GM21526 (cell line): Measurements from ENCODE around the gene ADRM1.

Experiments
- ATAC-seq: cut with Tn5 transposase; IDR thresholded peaks from one replicate; pipeline ENCODE4 v1.9.1; 2021; ENCODE audit warnings: moderate library complexity; ENCODE audit not compliant: unreplicated experiment, low FRiP score

ADRM1 gene

DNA sequence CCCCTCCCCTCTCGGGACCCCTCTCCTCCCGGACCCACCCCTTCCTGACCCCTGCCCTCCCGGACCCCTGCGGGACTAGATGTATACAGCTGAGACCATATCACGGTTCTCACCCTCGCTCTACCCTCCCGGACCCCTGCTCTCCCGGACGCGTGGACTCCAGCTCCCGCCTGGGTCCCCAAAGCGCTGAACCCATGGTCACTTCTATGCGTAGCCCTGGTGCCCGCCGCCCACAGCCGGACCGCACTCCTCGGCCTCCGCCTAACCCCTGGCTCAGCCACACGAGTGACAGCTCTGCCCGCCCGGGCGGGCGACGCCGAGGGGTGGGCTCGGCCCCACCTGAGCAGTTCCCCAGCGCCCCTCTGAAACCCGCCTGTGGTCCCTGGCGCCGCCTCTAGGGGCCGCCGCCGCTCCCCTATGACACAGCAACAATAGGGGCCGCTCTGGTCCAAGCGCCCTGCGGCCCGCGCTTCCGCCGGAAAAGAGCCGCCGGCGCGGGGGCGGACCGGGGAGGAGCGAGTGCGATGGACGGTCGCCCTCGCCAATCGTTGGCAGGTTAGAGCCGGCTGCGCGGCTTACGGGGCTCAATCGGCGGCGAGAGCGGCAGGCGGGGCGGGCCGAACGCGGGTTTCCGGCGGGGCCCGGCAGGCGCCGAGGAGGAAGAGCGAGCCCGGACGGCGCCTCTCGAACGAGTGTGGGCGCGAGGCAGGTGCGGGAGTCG, at the start of gene ADRM1:
Gene ADRM1, plus strand, starts transcription at position 657 of the 721 bp plus-strand sequence. CDS start 572 bp downstream, outside the sequence.
- ATAC-seq, result peak; percentile 77

GRCh38 chr20:62253398-62253797, 49.4 kb upstream of the ADRM1 start:
- no peak for ATAC-seq

DNA sequence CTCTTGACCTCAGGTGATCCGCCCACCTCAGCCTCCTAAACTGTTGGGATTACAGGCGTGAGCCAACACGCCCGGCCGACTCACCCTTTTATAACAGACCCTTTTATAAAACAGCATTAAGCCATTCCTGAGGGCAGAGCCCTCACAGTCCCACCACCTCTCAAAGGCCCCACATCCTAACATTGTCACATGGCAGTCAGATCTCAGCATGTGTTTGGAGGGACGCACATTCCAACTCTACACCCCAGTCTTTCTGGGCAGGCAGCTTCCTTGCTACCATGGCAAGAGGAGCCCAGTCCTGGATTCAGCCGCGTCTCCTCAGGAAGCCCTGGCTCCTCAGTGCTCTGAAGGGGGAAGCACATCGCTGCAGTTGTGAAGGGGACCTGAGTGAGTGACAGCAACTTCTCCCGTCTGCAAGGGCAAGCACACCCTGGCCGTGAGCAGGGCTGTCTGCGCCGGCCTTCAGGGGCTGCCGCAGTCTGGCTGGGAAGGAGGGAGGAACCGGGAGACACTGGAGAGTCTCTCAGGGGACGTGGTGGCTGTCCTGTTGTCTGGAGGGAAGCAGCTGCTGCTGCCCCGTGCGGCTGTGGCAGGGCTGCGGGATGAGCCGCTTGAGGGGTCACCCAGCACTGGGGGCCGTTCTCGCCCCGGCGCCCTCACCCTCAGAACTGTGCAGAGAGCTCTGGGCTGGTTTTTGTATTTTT, 48.6 kb upstream of the ADRM1 start:
- no peak for ATAC-seq

DNA sequence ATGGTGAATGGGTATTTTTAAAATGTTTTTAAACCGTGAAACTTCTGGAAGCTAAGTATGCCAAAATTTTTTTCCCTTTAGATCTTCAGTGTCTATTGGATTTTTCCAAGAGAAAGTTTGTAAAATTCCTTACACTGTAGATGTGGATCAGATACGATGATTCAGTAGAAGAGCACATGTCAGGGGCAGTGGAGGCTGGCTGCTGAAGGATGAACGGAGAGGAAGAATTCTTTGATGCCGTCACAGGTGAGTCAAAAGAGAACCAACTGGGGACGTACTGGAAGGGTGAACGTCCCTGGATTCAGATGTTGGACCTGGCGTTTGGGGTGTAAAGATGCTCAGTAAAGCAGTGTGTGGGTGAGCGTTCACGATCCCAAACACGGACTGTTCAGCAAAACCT, 46.8 kb upstream of the ADRM1 start:
- ATAC-seq, result no peak

- no peak for ATAC-seq
Observed at GRCh38 chr20:62258499-62259293, 44.1 kb upstream of the ADRM1 start.

DNA sequence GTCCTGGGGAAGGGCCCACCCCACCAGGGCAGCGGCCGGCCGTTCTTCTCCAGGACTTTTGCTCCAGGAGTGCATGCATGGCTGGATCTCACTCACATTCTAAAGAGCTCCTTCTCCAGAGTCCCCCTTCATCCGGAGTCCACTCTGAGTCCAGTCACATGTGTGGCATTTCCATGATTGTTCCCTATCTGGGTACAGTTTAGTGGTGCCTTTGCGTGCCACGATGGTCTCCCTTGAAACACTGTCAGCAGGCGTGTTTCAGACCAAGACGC, 43.6 kb upstream of the ADRM1 start:
- no peak for ATAC-seq

DNA sequence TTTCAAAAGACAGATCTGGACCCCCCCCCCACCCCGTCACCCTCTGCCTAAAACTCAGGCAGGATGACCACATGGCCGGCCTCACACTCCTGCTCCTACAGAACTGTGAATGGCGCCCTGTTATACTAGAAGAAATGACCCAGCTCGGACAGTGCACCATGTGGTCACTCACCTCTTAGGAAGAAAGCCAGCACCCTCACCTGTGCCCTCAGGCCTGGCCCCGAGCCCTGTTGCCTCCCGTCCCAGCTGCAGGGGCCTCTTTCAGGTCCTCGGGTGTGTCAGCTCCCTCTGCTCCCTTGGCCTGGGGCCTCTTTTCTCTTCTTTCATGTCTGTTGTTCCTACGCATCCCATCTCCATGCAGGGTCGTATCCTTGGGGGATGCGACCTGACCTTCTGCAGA, 40.7 kb upstream of the ADRM1 start:
- no peak for ATAC-seq

DNA sequence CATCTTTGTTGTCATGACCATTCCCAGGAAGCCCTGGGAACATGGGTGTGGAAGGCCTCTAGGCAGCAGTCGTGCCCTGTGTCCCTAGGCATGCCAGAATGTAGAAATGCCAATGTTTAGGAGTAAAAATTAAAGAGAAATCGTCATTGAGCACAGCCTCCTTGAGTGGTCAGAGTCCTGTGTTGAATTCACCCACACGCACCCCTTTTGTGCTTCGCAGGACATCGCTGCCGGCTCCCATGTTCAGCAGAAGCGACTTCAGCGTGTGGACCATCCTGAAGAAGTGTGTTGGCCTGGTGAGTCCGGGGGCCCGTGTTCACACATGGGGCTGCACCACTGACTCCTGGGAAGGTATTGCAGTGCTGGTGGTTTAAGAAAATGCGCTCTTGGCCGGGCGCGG, 39.4 kb upstream of the ADRM1 start:
- ATAC-seq, result no peak

DNA sequence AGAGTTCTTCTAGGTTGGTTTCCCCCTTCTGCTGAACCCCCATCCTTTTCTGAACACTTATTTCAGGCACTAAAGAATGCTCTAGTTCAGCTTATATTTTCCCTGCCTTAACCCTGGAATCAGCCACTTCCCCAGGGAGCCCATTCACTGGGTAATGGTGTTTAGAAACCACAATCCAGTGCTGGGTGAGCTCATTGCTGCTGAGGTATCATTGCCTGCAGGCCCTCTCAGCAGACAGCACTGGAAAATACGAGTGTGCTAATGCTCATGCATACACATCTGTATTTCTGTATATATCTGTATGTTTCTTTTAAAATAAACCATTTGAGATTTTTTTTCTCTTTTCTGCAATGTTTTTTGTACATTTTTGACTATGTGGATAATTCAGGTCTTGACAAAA, 37.4 kb upstream of the ADRM1 start:
- ATAC-seq, result no peak

GRCh38 chr20:62266340-62266739, 36.5 kb upstream of the ADRM1 start:
- ATAC-seq, result no peak

- no peak for ATAC-seq
Observed at GRCh38 chr20:62266851-62267250, 35.9 kb upstream of the ADRM1 start.

- no peak for ATAC-seq
Observed at GRCh38 chr20:62267543-62267942, 35.3 kb upstream of the ADRM1 start.

GRCh38 chr20:62268228-62268900, 34.4 kb upstream of the ADRM1 start:
- no peak for ATAC-seq

GRCh38 chr20:62269378-62269777, 33.4 kb upstream of the ADRM1 start:
- no peak for ATAC-seq

DNA sequence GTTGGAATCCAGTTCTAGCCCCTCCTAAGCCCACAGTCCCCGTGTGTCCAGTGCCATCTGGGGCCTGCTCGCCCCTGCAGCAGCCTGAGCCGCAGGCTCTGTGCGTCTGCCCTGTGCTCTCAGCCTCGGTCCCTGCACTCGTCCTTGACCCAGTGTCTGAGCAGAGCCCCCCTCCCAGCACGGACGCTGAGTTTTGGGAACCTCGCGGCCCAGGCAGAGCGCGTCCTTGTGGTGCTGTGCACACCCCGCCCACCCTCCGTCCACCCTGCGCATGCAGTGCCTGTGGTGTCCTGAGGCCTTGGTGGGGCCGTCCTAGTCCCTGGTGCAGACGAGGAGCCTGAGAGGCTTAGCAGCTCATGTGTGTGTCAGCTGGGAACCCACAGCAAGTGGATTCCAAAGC, 32.9 kb upstream of the ADRM1 start:
- no peak for ATAC-seq

GRCh38 chr20:62272200-62272599, 30.6 kb upstream of the ADRM1 start:
- no peak for ATAC-seq

DNA sequence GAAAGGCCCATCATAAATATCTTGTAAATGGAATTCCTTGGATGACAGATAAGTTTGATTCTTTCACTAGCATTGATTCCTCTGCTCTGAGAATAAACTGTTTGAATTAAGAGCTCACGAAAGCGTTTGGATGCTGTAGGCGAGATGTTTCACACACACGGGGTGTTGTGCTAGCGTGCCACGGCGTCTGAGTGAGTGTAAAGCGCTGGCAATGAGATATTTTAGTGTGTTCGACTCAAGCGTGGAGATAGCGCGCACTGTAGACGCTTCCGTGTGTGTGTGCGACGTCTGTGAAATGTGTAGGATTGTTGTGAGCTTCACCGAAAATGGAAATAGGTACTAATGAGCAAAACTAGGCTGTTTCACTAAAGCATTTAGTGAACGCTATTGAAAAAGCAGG, 29.4 kb upstream of the ADRM1 start:
- no peak for ATAC-seq

GRCh38 chr20:62274332-62274950, 28.4 kb upstream of the ADRM1 start:
- no peak for ATAC-seq

DNA sequence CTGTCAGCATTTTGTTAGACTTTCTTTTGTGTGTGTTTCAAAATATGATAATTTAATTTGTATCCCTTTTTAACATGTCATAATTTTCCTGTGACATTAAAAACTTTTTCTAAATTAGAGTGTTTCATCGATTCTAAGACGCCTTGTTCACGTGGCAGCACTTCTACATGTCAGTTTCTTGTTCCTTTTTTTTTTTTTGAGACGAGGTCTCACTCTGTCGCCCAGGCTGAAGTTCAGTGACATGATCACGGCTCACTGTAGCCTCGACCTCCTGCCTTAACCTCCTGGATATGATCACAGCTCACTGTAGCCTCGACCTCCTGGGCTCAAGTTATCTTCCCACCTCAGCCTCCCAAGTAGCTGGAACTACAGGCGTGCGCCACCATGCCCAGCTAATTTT, 27.6 kb upstream of the ADRM1 start:
- no peak for ATAC-seq

GRCh38 chr20:62276439-62276838, 26.4 kb upstream of the ADRM1 start:
- ATAC-seq, result no peak

GRCh38 chr20:62277253-62277652, 25.5 kb upstream of the ADRM1 start:
- no peak for ATAC-seq
